ENCODE results near the gene POLR2B. TPM values are rescaled to one million over a fixed set of nuclear protein-coding genes. Genes with fewer than 3 reads are reported as not detected.
A peak's percentile ranks its signal among the peaks of the same experiment; 100 is the strongest.

The POLR2B gene
- total RNA-seq, 2 donors from 2014 or later, result 106 to 112 TPM

GRCh38 chr4:56979421-56980072, 851 bp downstream of the POLR2B start:
- no peaks in the 10 kb centered on the region for H3K27me3 Mint-ChIP-seq (ENCODE audit: insufficient read depth)
- H3K4me1 Mint-ChIP-seq, result peaks cover 8% of the 10 kb centered on the region
- Histone ChIP-seq H3K4me1 (ENCODE audit: control insufficient read depth, insufficient read depth, low read length) (no peaks in the 10 kb centered on the region), H3K9me3 (ENCODE audit: control insufficient read depth, low read length) (no peaks in the 10 kb centered on the region), H3K27me3 (ENCODE audit: control insufficient read depth, insufficient read depth, low read length, poor library complexity, severe bottlenecking) (no peaks in the 10 kb centered on the region), H3K36me3 (ENCODE audit: control insufficient read depth, insufficient read depth, low read length) (peaks cover 15% of the 10 kb centered on the region), H3K27ac (ENCODE audit: low read depth, low read length) (no peak overlapping the region), H3K4me3 (ENCODE audit: low read length) (peak overlapping the region; percentile 89), H3K9ac (ENCODE audit: extremely low read depth, low read length, poor library complexity, severe bottlenecking) (peak overlapping the region; percentile 89)
- WGBS, 2 experiments (ENCODE audit: insufficient coverage in 1 of 2, insufficient read length in 1 of 2), result 12 to 15% methylated on average over 12 to 21 of the region's 21 CpGs
- peak overlapping the region; percentile 99 for H3K27ac Mint-ChIP-seq
- peaks cover 13% of the 10 kb centered on the region for H3K36me3 Mint-ChIP-seq (ENCODE audit: low read depth)
- TF ChIP-seq CTCF (conservative IDR thresholded peaks at IDR 0.05), result no peak
- no peaks in the 10 kb centered on the region for H3K9me3 Mint-ChIP-seq
- DNase-seq, result peak; percentile 68
- H3K4me3 Mint-ChIP-seq, result peak overlapping the region; percentile 92

- H3K27me3 ChIP-seq (ENCODE audit: control insufficient read depth, insufficient read depth, low read length, poor library complexity, severe bottlenecking), result no peaks in the 10 kb centered on the region
- Mint-ChIP-seq H3K27me3 (ENCODE audit: insufficient read depth) (no peaks in the 10 kb centered on the region), H3K4me1 (peaks cover 2% of the 10 kb centered on the region), H3K9me3 (no peaks in the 10 kb centered on the region), H3K27ac (no peak overlapping the region), H3K4me3 (no peak overlapping the region), H3K36me3 (ENCODE audit: low read depth) (peaks cover 18% of the 10 kb centered on the region)
- no peak for TF ChIP-seq CTCF (conservative IDR thresholded peaks at IDR 0.05)
- H3K4me1 ChIP-seq (ENCODE audit: control insufficient read depth, insufficient read depth, low read length), result no peaks in the 10 kb centered on the region
- peaks cover 18% of the 10 kb centered on the region for H3K36me3 ChIP-seq (ENCODE audit: control insufficient read depth, insufficient read depth, low read length)
- H3K27ac ChIP-seq (ENCODE audit: low read depth, low read length), result no peak overlapping the region
- no peak overlapping the region for H3K9ac ChIP-seq (ENCODE audit: extremely low read depth, low read length, poor library complexity, severe bottlenecking)
- H3K9me3 ChIP-seq (ENCODE audit: control insufficient read depth, low read length), result no peaks in the 10 kb centered on the region
- no peak for DNase-seq
- peak overlapping the region; percentile 89 for H3K4me3 ChIP-seq (ENCODE audit: low read length)
- WGBS, 2 experiments (ENCODE audit: insufficient coverage in 1 of 2, insufficient read length in 1 of 2), result 94 to 100% methylated on average over 3 to 4 of the region's 4 CpGs
Measured at GRCh38 chr4:56981795-56982201, 3.1 kb downstream of the POLR2B start.

- Mint-ChIP-seq H3K36me3 (ENCODE audit: low read depth) (peaks cover 48% of the 10 kb centered on the region), H3K27me3 (ENCODE audit: insufficient read depth) (no peaks in the 10 kb centered on the region), H3K27ac (no peak overlapping the region), H3K4me3 (no peak overlapping the region), H3K9me3 (no peaks in the 10 kb centered on the region), H3K4me1 (no peaks in the 10 kb centered on the region)
- Histone ChIP-seq H3K4me3 (ENCODE audit: low read length) (no peak overlapping the region), H3K36me3 (ENCODE audit: control insufficient read depth, insufficient read depth, low read length) (peaks cover 50% of the 10 kb centered on the region), H3K27me3 (ENCODE audit: control insufficient read depth, insufficient read depth, low read length, poor library complexity, severe bottlenecking) (no peaks in the 10 kb centered on the region), H3K9ac (ENCODE audit: extremely low read depth, low read length, poor library complexity, severe bottlenecking) (no peak overlapping the region), H3K9me3 (ENCODE audit: control insufficient read depth, low read length) (no peaks in the 10 kb centered on the region), H3K27ac (ENCODE audit: low read depth, low read length) (no peak overlapping the region), H3K4me1 (ENCODE audit: control insufficient read depth, insufficient read depth, low read length) (no peaks in the 10 kb centered on the region)
- TF ChIP-seq CTCF (conservative IDR thresholded peaks at IDR 0.05), result no peak
- DNase-seq, result no peak
- 100% methylated on average over 1 of the region's 1 CpG for WGBS, 2 experiments (ENCODE audit: insufficient coverage in 1 of 2, insufficient read length in 1 of 2)
Measured at GRCh38 chr4:56986192-56986591, 7.5 kb downstream of the POLR2B start.
